GM12891 (cell line): ENCODE measurements around the gene FBRSL1.

Experiments
- POLR2A ChIP-seq: IDR thresholded peaks from 2 replicates; pipeline ENCODE4 v1.6.1; 2011; ENCODE audit warnings: low read depth, low read length, control low read depth
- POLR2AphosphoS5 ChIP-seq: IDR thresholded peaks from 2 replicates; pipeline ENCODE4 v1.6.1; 2011; ENCODE audit warnings: low read depth, low read length, control low read depth
- TAF1 ChIP-seq: IDR thresholded peaks from 2 replicates; pipeline ENCODE4 v1.6.1; 2011; ENCODE audit warnings: low read depth, low read length, control low read depth

- TF ChIP-seq POLR2A (no peak), TAF1 (no peak), POLR2AphosphoS5 (no peak)
Measured at GRCh38 chr12:132538663-132538990, 48.7 kb downstream of the FBRSL1 start.
